DOHH2 (cell line): ENCODE data around the gene SLC25A13.

Experiments
- H3F3A ChIP-seq: fragments of 200-600 bp; sonication (generic), shearing (Covaris generic); 2 replicates; pipeline ENCODE4 v1.6.0; 2016; ENCODE audit warnings: antibody characterized with exemption, mild to moderate bottlenecking; ENCODE audit not compliant: control insufficient read depth, insufficient read depth
- H3K27ac ChIP-seq: fragments of 200-600 bp; sonication (generic); 2 replicates; pipeline ENCODE4 v1.5.1; 2014; ENCODE audit warnings: low read depth, mild to moderate bottlenecking, low read length, moderate library complexity
- H3K27me3 ChIP-seq: fragments of 200-600 bp; sonication (generic); 2 replicates; pipeline ENCODE4 v1.6.1; 2014; ENCODE audit warnings: mild to moderate bottlenecking, low read length, mixed read lengths; ENCODE audit not compliant: control insufficient read depth
- H3K36me3 ChIP-seq: fragments of 200-600 bp; sonication (generic); 2 replicates; pipeline ENCODE4 v1.6.1; 2014; ENCODE audit warnings: mild to moderate bottlenecking, low read length, moderate library complexity, mixed read lengths; ENCODE audit not compliant: control insufficient read depth
- H3K4me1 ChIP-seq: fragments of 200-600 bp; sonication (generic); 2 replicates; pipeline ENCODE4 v1.6.1; 2014; ENCODE audit warnings: mild to moderate bottlenecking, low read length, mixed read lengths; ENCODE audit not compliant: control insufficient read depth
- H3K4me2 ChIP-seq: fragments of 200-600 bp; sonication (generic); 2 replicates; pipeline ENCODE4 v1.6.0; 2014; ENCODE audit warnings: mild to moderate bottlenecking, low read length, moderate library complexity
- H3K4me3 ChIP-seq: fragments of 200-600 bp; sonication (generic); 2 replicates; pipeline ENCODE4 v1.5.1; 2014; ENCODE audit warnings: mild to moderate bottlenecking, low read length, mixed read lengths
- H3K79me2 ChIP-seq: fragments of 200-600 bp; sonication (generic); 2 replicates; pipeline ENCODE4 v1.6.1; 2014; ENCODE audit warnings: mild to moderate bottlenecking, low read length, mixed read lengths; ENCODE audit not compliant: control insufficient read depth
- H3K9me2 ChIP-seq: fragments of 200-600 bp; sonication (generic); replicated peaks from 2 replicates; pipeline ENCODE4 v1.6.1; 2014; ENCODE audit warnings: mild to moderate bottlenecking, low read length, mixed read lengths; ENCODE audit not compliant: control insufficient read depth
- H3K9me3 ChIP-seq: fragments of 200-600 bp; sonication (generic); 2 replicates; pipeline ENCODE4 v1.6.1; 2014; ENCODE audit warnings: antibody characterized with exemption, low read length, mixed read lengths; ENCODE audit not compliant: control insufficient read depth, insufficient read depth
- H4K20me1 ChIP-seq: fragments of 200-600 bp; sonication (generic); 2 replicates; pipeline ENCODE4 v1.6.0; 2014; ENCODE audit warnings: low read depth, mild to moderate bottlenecking, antibody characterized with exemption, low read length, moderate library complexity; ENCODE audit not compliant: control insufficient read depth, insufficient read depth
- EZH2phosphoT487 ChIP-seq: fragments of 200-600 bp; sonication (generic); IDR thresholded peaks from 2 replicates; pipeline ENCODE4 v1.6.1; 2017; ENCODE audit warnings: borderline replicate concordance, mild to moderate bottlenecking, antibody characterized with exemption, low read length, moderate library complexity, mixed read lengths
- TF ChIP-seq, protein P1 (sequence below): fragments of 200-600 bp; sonication (generic); IDR thresholded peaks from one replicate; pipeline ENCODE4 v1.5.1; 2014; ENCODE audit warnings: antibody characterized with exemption, mild to moderate bottlenecking, low read depth, low read length; ENCODE audit not compliant: poor library complexity, severe bottlenecking

Gene SLC25A13

DNA sequence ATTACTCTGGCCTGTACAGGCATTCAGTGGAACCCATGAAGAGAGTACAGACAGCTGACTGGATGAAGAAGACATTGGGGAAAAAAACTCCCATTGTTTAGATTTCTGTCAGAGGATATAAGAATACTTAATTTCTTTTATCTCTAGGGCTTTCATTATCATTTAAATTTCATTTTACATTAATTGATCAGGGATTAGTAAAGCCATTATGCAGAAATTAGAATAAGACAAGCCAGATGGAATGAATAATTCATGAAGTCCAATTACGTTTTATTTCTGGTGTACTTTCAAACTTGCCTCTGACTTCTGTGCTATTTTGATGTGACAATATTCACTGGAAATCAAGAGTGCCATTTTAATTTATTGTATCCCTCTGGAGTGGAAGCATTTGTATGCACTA, 247.0 kb downstream of the SLC25A13 start:
- no peaks in the 10 kb centered on the region for H3K9me2 ChIP-seq
- no peaks in the 10 kb centered on the region for H3F3A ChIP-seq
- no peak overlapping the region for H3K4me3 ChIP-seq
- H3K79me2 ChIP-seq = no peaks in the 10 kb centered on the region
- H3K9me3 ChIP-seq = no peaks in the 10 kb centered on the region
- no peak overlapping the region; the same call in 1 of the 2 replicates for H3K4me2 ChIP-seq
- H4K20me1 ChIP-seq = no peaks in the 10 kb centered on the region
- TF ChIP-seq, protein P1, sequence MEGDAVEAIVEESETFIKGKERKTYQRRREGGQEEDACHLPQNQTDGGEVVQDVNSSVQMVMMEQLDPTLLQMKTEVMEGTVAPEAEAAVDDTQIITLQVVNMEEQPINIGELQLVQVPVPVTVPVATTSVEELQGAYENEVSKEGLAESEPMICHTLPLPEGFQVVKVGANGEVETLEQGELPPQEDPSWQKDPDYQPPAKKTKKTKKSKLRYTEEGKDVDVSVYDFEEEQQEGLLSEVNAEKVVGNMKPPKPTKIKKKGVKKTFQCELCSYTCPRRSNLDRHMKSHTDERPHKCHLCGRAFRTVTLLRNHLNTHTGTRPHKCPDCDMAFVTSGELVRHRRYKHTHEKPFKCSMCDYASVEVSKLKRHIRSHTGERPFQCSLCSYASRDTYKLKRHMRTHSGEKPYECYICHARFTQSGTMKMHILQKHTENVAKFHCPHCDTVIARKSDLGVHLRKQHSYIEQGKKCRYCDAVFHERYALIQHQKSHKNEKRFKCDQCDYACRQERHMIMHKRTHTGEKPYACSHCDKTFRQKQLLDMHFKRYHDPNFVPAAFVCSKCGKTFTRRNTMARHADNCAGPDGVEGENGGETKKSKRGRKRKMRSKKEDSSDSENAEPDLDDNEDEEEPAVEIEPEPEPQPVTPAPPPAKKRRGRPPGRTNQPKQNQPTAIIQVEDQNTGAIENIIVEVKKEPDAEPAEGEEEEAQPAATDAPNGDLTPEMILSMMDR = no peak
- no peak for TF ChIP-seq EZH2phosphoT487
- H3K36me3 ChIP-seq = no peaks in the 10 kb centered on the region
- no peak overlapping the region for H3K27ac ChIP-seq
- H3K4me1 ChIP-seq = peaks cover 10% of the 10 kb centered on the region
- H3K27me3 ChIP-seq = peaks cover 26% of the 10 kb centered on the region
